Thyroid gland (tissue), 4 donors: ENCODE results near the gene ACTR6.

Source experiments
- CTCF ChIP-seq, 6 experiments: fragments of 200-600 bp in 3 of 6; fragments of 450-650 bp in 3 of 6; sonication (generic) in 3 of 6; IDR thresholded peaks; one replicate each; pipeline ENCODE4 v1.5.1; 2016 to 2019; ENCODE audit warnings: antibody characterized with exemption in 6 of 6, mild to moderate bottlenecking in 2 of 6, inconsistent platforms in 1 of 6, moderate library complexity in 1 of 6
- POLR2A ChIP-seq, 2 donors: fragments of 450-650 bp; IDR thresholded peaks; one replicate each; pipeline ENCODE4 v1.6.1; 2017; ENCODE audit warnings: antibody characterized with exemption in 2 of 2, mild to moderate bottlenecking in 2 of 2, moderate library complexity in 1 of 2

GRCh38 chr12:100199023-100199346, 1.6 kb upstream of the ACTR6 start:
- no peak for TF ChIP-seq CTCF (IDR thresholded peaks at IDR 0.05)
- TF ChIP-seq POLR2A (IDR thresholded peaks at IDR 0.05): no peak
